GM12873 (cell line): ENCODE data around the gene TMEM200A.

Experiments
- CTCF ChIP-seq: IDR thresholded peaks from 2 replicates; pipeline ENCODE4 v1.5.1; 2012; ENCODE audit warnings: low read depth, mild to moderate bottlenecking, moderate library complexity, low read length, control low read depth; ENCODE audit not compliant: insufficient read depth; ENCODE audit errors: missing control alignments

Gene TMEM200A

GRCh38 chr6:130424710-130425109 lies 58.9 kb downstream of the TMEM200A start:
- TF ChIP-seq CTCF = no peak

GRCh38 chr6:130425537-130425936 lies 59.7 kb downstream of the TMEM200A start:
- no peak for TF ChIP-seq CTCF

GRCh38 chr6:130426066-130426721 lies 60.4 kb downstream of the TMEM200A start:
- TF ChIP-seq CTCF = no peak

- no peak for TF ChIP-seq CTCF
These were observed 65.6 kb downstream of the TMEM200A start for GRCh38 chr6:130431346-130431852.

GRCh38 chr6:130432838-130433237 lies 67.0 kb downstream of the TMEM200A start:
- TF ChIP-seq CTCF = no peak

- no peak for TF ChIP-seq CTCF
These were observed 68.5 kb downstream of the TMEM200A start for GRCh38 chr6:130434174-130434873.

- TF ChIP-seq CTCF = no peak
These were observed 69.4 kb downstream of the TMEM200A start for GRCh38 chr6:130435181-130435580.
